ENCODE results near the gene CNTN4.

DNA sequence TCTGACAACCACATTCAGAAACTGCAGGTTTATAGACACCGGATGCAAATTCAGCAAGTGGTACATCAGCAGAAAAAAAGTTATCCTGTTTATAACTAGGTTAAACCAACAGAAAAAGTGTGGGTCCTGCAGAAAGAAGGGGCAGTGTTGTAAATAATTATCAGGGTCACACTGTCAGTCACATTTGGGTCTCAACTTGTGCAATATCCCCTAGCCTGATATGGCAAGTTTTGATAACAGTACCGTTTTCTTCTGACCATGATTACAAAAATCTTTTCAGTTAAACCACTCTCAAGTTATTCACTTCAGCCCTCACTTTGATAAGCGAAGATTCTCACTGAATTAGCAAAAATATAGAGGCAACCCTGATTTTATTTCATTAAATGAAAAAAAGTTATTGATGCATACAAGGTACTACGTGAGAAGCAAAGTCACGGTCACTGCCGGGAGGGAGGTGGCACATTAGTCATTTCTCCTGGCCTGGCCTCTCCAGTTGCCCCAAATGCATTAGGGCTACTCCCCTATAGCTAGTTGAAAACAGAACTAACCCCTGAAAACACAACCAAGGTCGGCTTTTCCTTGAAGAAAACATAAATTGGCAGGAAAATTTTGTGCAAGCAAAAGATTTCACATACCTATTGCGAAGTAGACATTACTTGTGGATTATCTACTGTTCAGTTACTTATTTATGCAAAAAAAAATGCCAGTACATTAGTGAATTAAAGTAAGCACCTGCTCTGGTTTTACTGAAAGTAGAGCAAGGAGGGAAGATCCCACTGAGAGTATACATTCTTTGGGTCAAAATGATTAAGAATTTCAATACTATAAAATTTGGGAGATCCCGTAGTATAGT lies 982.9 kb downstream of the CNTN4 start:
- TF ChIP-seq EZH2 (IDR thresholded peaks at IDR 0.05) (no peak), EZH2phosphoT487 (IDR thresholded peaks at IDR 0.05) (no peak)
- TF ChIP-seq, protein P1, sequence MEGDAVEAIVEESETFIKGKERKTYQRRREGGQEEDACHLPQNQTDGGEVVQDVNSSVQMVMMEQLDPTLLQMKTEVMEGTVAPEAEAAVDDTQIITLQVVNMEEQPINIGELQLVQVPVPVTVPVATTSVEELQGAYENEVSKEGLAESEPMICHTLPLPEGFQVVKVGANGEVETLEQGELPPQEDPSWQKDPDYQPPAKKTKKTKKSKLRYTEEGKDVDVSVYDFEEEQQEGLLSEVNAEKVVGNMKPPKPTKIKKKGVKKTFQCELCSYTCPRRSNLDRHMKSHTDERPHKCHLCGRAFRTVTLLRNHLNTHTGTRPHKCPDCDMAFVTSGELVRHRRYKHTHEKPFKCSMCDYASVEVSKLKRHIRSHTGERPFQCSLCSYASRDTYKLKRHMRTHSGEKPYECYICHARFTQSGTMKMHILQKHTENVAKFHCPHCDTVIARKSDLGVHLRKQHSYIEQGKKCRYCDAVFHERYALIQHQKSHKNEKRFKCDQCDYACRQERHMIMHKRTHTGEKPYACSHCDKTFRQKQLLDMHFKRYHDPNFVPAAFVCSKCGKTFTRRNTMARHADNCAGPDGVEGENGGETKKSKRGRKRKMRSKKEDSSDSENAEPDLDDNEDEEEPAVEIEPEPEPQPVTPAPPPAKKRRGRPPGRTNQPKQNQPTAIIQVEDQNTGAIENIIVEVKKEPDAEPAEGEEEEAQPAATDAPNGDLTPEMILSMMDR (IDR thresholded peaks at IDR 0.05) = no peak
